HCT116 (cell line): ENCODE measurements around the gene SLC25A17.

Experiments
- ATF3 ChIP-seq: IDR thresholded peaks from 2 replicates; pipeline ENCODE4 v1.6.1; 2012
- CEBPB ChIP-seq: IDR thresholded peaks from 2 replicates; pipeline ENCODE4 v1.6.1; 2012; ENCODE audit warnings: low read depth
- CTCF ChIP-seq, 3 experiments: fragments of 200-600 bp in 1 of 3; sonication (generic) in 1 of 3; IDR thresholded peaks in 2 of 3; conservative IDR thresholded peaks in 1 of 3; 2 replicates each; pipeline ENCODE4 v1.5.1; 2012 to 2017; ENCODE audit warnings: low read depth in 2 of 3, low read length in 2 of 3, antibody characterized with exemption in 1 of 3, borderline replicate concordance in 1 of 3, control low read depth in 1 of 3, mild to moderate bottlenecking in 1 of 3, mixed read lengths in 1 of 3, mixed run types in 1 of 3, moderate library complexity in 1 of 3; ENCODE audit not compliant: insufficient read depth in 1 of 3
- EZH2phosphoT487 ChIP-seq: fragments of 200-600 bp; IDR thresholded peaks from 2 replicates; pipeline ENCODE4 v1.6.1; 2018; ENCODE audit warnings: antibody characterized with exemption, borderline replicate concordance
- JUND ChIP-seq: IDR thresholded peaks from 2 replicates; pipeline ENCODE4 v1.6.1; 2012
- MAX ChIP-seq: IDR thresholded peaks from 2 replicates; pipeline ENCODE4 v1.6.1; 2012
- POLR2A ChIP-seq: IDR thresholded peaks from 2 replicates; pipeline ENCODE4 v1.7.0; 2011; ENCODE audit warnings: borderline replicate concordance; ENCODE audit not compliant: insufficient read depth, insufficient read length; ENCODE audit errors: extremely low read depth
- POLR2AphosphoS5 ChIP-seq: IDR thresholded peaks from 2 replicates; pipeline ENCODE4 v1.6.1; 2011; ENCODE audit warnings: mild to moderate bottlenecking, low read depth, low read length, moderate library complexity
- RAD21 ChIP-seq: IDR thresholded peaks from 2 replicates; pipeline ENCODE4 v1.6.1; 2012; ENCODE audit warnings: low read depth, mild to moderate bottlenecking
- SIN3A ChIP-seq: IDR thresholded peaks from 2 replicates; pipeline ENCODE4 v1.6.1; 2012; ENCODE audit warnings: low read depth
- TCF7L2 ChIP-seq: IDR thresholded peaks from 2 replicates; pipeline ENCODE4 v1.7.0; 2011; ENCODE audit warnings: borderline replicate concordance, inconsistent platforms; ENCODE audit not compliant: insufficient read depth, insufficient read length; ENCODE audit errors: extremely low read depth
- YY1 ChIP-seq: IDR thresholded peaks from 2 replicates; pipeline ENCODE4 v1.6.1; 2011; ENCODE audit warnings: low read length, low read depth, moderate library complexity, mild to moderate bottlenecking; ENCODE audit not compliant: insufficient replicate concordance; ENCODE audit errors: extremely low read depth

- no peak for TF ChIP-seq MAX
- no peak for TF ChIP-seq CTCF (IDR thresholded peaks at IDR 0.05 in 2 of 3, conservative IDR thresholded peaks at IDR 0.05 in 1 of 3; ENCODE audit: borderline replicate concordance in 1 of 3, insufficient read depth in 1 of 3, low read depth in 2 of 3, low read length in 2 of 3)
- TF ChIP-seq RAD21, result no peak
- no peak for TF ChIP-seq CEBPB
- TF ChIP-seq YY1, result no peak
- no peak for TF ChIP-seq JUND
- no peak for TF ChIP-seq ATF3
- no peak for TF ChIP-seq POLR2A
- no peak for TF ChIP-seq EZH2phosphoT487
- TF ChIP-seq TCF7L2, result no peak
- no peak for TF ChIP-seq POLR2AphosphoS5
- no peak for TF ChIP-seq SIN3A
Measured at GRCh38 chr22:40808018-40808841, 10.9 kb downstream of the SLC25A17 start.
